Smooth muscle cell (in vitro differentiated cells): Measurements from ENCODE around the gene MISP. TPM values are rescaled to one million over a fixed set of nuclear protein-coding genes. Genes with fewer than 3 reads are reported as not detected.

Experiments used
- DNase-seq: peaks from one replicate; lab custom pipeline; 2025; ENCODE audit not compliant: unreplicated experiment; lab: John Stamatoyannopoulos, UW
- H2AFZ ChIP-seq: fragments of 200-600 bp; sonication (generic); 2 replicates; pipeline ENCODE4 v1.6.0; 2016; ENCODE audit warnings: antibody characterized with exemption, low read depth, mild to moderate bottlenecking
- H3F3A ChIP-seq: fragments of 200-600 bp; sonication (generic); 2 replicates; pipeline ENCODE4 v1.6.0; 2017; ENCODE audit warnings: antibody characterized with exemption, low read depth
- H3K27ac ChIP-seq: fragments of 200-600 bp; sonication (generic); 2 replicates; pipeline ENCODE4 v1.5.1; 2016; ENCODE audit warnings: low read depth, mild to moderate bottlenecking
- H3K27me3 ChIP-seq: fragments of 200-600 bp; sonication (generic); 2 replicates; pipeline ENCODE4 v1.6.1; 2016; ENCODE audit warnings: low read depth, mild to moderate bottlenecking
- H3K36me3 ChIP-seq: fragments of 200-600 bp; sonication (generic); 2 replicates; pipeline ENCODE4 v1.5.1; 2016; ENCODE audit warnings: low read depth
- H3K4me1 ChIP-seq: fragments of 200-600 bp; sonication (generic); 2 replicates; pipeline ENCODE4 v1.5.1; 2016; ENCODE audit warnings: low read depth
- H3K4me2 ChIP-seq: fragments of 200-600 bp; sonication (generic); 2 replicates; pipeline ENCODE4 v1.6.0; 2016; ENCODE audit warnings: mild to moderate bottlenecking
- H3K4me3 ChIP-seq: fragments of 200-600 bp; sonication (generic); 2 replicates; pipeline ENCODE4 v1.5.1; 2016; ENCODE audit warnings: mild to moderate bottlenecking
- H3K79me2 ChIP-seq: fragments of 200-600 bp; sonication (generic); 2 replicates; pipeline ENCODE4 v1.6.0; 2016; ENCODE audit warnings: low read depth, mild to moderate bottlenecking
- H3K9ac ChIP-seq: fragments of 200-600 bp; sonication (generic); 2 replicates; pipeline ENCODE4 v1.6.0; 2016; ENCODE audit warnings: low read depth
- H3K9me3 ChIP-seq: fragments of 200-600 bp; sonication (generic); replicated peaks from 2 replicates; pipeline ENCODE4 v1.5.1; 2016; ENCODE audit warnings: low read depth
- H4K20me1 ChIP-seq: fragments of 200-600 bp; sonication (generic); 2 replicates; pipeline ENCODE4 v1.6.0; 2016; ENCODE audit warnings: low read depth
- CTCF ChIP-seq: fragments of 200-600 bp; sonication (generic); IDR thresholded peaks from 2 replicates; pipeline ENCODE4 v1.5.1; 2017; ENCODE audit warnings: borderline replicate concordance, mild to moderate bottlenecking, antibody characterized with exemption; ENCODE audit not compliant: insufficient read depth, poor library complexity, severe bottlenecking
- WGBS: methylation state at CpG from one replicate; pipeline ENCODE4 v1.1.7; 2016; ENCODE audit warnings: low lambda C conversion rate; 5-methylcytosine and 5-hydroxymethylcytosine counted together
- polyA plus RNA-seq: library from polyadenylated mRNA; unstranded; fragments of >200 nt; fragmentation: Nextera tagmentation; extraction: Ambion mirVana; gene quantifications from 2 replicates; pipeline ENCODE4 v1.2.1, GENCODE V29; 2016
- total RNA-seq: library from RNA; depleted of rRNA; stranded (reverse); fragments of >200 nt; gene quantifications from 2 replicates; pipeline ENCODE4 v1.2.3, GENCODE V29; 2014

The MISP gene
- total and polyA plus RNA-seq, 2 experiments from 2014 or later, result 1.2 to 1.7 TPM

DNA sequence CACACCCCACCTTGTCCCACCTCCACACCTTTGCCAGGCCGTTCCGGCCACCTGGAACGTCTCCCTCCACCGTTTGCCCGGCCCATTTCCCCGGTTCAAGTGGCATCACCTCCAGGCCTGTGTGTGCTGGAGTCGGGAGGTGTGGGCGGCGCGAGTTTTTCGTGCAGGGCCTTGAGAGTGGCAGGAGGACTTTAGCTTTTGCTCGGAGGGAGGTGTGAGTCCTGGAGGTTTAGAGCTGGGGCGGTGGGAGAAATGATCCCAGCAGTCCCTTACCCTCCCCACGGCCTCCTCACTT is 46.5 kb upstream of the MISP start:
- no peak for TF ChIP-seq CTCF
- Histone ChIP-seq H3K27me3 (no peaks in the 10 kb centered on the region), H3K27ac (no peak overlapping the region), H3K4me3 (no peak overlapping the region), H3K4me1 (peaks cover 3% of the 10 kb centered on the region), H2AFZ (no peak overlapping the region), H3K9me3 (no peaks in the 10 kb centered on the region), H3K36me3 (no peaks in the 10 kb centered on the region), H3K9ac (no peak overlapping the region), H4K20me1 (no peaks in the 10 kb centered on the region), H3K4me2 (no peak overlapping the region), H3K79me2 (no peaks in the 10 kb centered on the region), H3F3A (no peaks in the 10 kb centered on the region)
- DNase-seq, result no peak
- whole genome bisulfite sequencing, result 42% methylated on average over 14 of the region's 14 CpGs

DNA sequence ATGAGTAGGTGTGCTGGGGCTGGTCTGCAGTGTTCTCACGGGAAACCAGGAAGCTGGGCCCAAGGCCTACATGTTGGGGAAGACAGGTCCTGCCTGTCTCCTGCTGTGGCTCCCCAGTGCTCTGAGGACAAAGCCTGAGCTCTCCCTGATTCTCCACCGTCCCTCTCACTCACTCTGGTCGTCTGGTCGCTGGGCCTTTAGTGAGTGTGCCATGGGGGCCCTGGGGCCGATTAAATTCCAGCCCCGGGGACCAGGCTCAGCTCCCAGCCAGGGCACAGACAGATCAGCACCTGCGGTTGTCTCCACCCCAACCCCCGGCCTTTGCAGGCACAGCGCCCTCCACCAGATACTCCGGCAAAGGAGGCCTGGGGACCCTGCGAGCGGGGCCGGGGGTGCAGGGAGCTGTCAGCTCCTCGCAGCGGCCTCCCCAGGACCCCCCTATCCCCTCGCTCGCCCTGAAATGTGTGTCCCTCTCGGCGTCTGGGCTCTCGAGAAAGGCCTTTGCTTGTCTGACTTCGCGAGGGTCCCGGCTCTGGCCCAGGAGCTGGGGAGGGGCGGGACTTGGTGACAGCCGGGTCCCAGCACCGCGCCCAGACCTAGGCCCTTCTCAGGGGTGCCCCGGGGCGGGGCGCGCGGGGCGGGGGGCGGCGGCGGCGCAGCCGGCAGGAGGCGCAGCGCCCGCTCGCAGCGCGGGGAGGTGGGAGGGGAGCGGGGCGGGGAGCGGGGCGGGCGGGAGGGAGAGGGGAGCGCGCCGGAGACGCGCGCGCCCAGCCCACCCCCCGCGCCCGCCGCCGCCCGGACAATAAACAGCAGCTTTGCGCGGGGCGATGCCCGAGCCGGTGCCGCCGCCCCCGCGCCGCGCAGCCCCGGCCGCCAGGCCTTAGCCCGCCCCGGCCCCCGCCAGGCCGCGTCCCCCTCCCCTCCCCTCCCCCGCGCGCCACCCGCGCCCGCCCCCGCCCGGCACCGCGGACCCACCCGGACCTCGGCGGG is 42.5 kb upstream of the MISP start, which contains the start of gene PALM:
Gene PALM (plus strand): TSS at position 782 of the 990 bp plus-strand sequence. CDS start 212 bp downstream, outside the sequence.
- Histone ChIP-seq H3K4me2 (peak within 1 kb of the TSS; percentile 94), H3K4me3 (peak within 1 kb of the TSS; percentile 72), H3K4me1 (peaks cover 15% of the 10 kb centered on the region), H3F3A (no peaks in the 10 kb centered on the region), H3K27ac (no peak within 1 kb of the TSS), H3K79me2 (peaks cover 4% of the 10 kb centered on the region), H3K9ac (peak within 1 kb of the TSS; percentile 43), H3K27me3 (no peaks in the 10 kb centered on the region), H3K9me3 (no peaks in the 10 kb centered on the region), H4K20me1 (peaks cover 11% of the 10 kb centered on the region), H2AFZ (peak within 1 kb of the TSS; percentile 92), H3K36me3 (no peaks in the 10 kb centered on the region)
- peak; percentile 32 for TF ChIP-seq CTCF
- DNase-seq, result peak; percentile 6
- 35% methylated on average over 20 of the region's 93 CpGs for WGBS

DNA sequence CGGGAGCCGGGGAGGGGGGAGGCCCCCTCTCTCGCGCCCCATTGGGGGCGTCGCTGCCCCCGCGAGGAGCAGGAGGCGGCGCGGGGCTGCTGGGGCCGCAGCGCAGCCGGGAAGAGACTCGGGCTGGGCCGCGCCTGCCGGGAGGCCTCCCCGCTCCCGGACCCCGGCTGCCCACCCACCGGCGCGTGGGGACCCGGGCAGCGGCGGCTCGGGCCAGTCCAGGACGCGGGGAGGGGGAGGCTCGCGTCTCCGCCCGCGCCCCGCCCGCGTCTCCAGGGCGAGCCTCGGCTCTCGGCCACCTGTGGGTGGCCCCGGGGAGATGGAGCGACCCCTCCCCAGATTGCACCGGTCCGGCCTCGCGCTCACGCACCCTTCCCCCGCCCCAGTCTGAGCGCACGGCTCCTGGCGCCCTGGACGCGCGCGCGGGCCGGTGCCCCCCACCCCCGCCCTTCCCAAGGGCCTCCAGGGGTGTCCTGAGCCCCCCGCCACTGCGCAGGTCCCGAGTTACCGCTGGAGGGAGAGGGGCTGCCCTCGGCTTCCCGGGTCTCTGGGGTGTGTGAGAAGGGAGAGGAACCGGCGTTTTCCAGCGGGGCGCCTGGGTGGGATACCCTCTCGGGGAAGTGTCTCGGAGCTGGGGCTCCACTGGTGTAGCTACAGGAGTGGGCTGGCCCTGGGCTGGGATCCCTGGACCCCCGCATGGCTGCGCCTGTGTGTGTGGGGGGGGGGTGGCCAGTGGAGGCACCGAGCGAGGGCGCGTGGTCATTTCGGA is 41.5 kb upstream of the MISP start:
- peak overlapping the region; percentile 37 for H2AFZ ChIP-seq
- no peak for TF ChIP-seq CTCF
- peaks cover 5% of the 10 kb centered on the region for H3K79me2 ChIP-seq
- no peaks in the 10 kb centered on the region for H3K36me3 ChIP-seq
- no peak for DNase-seq
- H4K20me1 ChIP-seq, result peaks cover 11% of the 10 kb centered on the region
- peak overlapping the region; percentile 72 for H3K4me3 ChIP-seq
- H3K9me3 ChIP-seq, result no peaks in the 10 kb centered on the region
- peaks cover 15% of the 10 kb centered on the region for H3K4me1 ChIP-seq
- no peak overlapping the region for H3K27ac ChIP-seq
- H3K27me3 ChIP-seq, result no peaks in the 10 kb centered on the region
- H3K9ac ChIP-seq, result no peak overlapping the region
- 17% methylated on average over 40 of the region's 78 CpGs for WGBS
- no peaks in the 10 kb centered on the region for H3F3A ChIP-seq
- H3K4me2 ChIP-seq, result peak overlapping the region; percentile 94
